Upper lobe of left lung (tissue), 6 donors: ENCODE measurements around the gene TSLP. TPM values are rescaled to one million over a fixed set of nuclear protein-coding genes. Genes with fewer than 3 reads are reported as not detected.

Experiments used
- ATAC-seq, 2 donors: fragments of 200-7000 bp; cut with Tn5 transposase; one replicate each; pipeline ENCODE4 v1.9.1; 2022; ENCODE audit warnings: mild to moderate bottlenecking in 2 of 2, moderate library complexity in 2 of 2; ENCODE audit not compliant: low FRiP score in 2 of 2
- DNase-seq, 2 donors: peaks; one replicate each; pipeline ENCODE4 v3.0.0-alpha.2; 2019 to 2020
- H3K27ac ChIP-seq, 4 donors: fragments of 200-600 bp; sonication (generic); one replicate each; pipeline ENCODE4 v1.5.1; 2016 to 2019
- H3K27me3 ChIP-seq, 4 donors: fragments of 200-600 bp; sonication (generic); one replicate each; pipeline ENCODE4 v1.5.1; 2017 to 2019
- H3K36me3 ChIP-seq, 4 donors: fragments of 200-600 bp; sonication (generic); one replicate each; pipeline ENCODE4 v1.5.1; 2016 to 2019
- H3K4me1 ChIP-seq, 4 donors: fragments of 200-600 bp; sonication (generic); one replicate each; pipeline ENCODE4 v1.5.1; 2018 to 2019
- H3K4me3 ChIP-seq, 4 donors: fragments of 200-600 bp; sonication (generic); one replicate each; pipeline ENCODE4 v1.5.1; 2017 to 2019; ENCODE audit warnings: mild to moderate bottlenecking in 2 of 4, moderate library complexity in 1 of 4
- H3K9me3 ChIP-seq, 4 donors: fragments of 200-600 bp; sonication (generic); one replicate each; pipeline ENCODE4 v1.5.1; 2018 to 2019
- EP300 ChIP-seq, 4 donors: sonication (generic); formaldehyde crosslinking; IDR thresholded peaks; one replicate each; pipeline ENCODE4 v1.5.1; 2017; ENCODE audit warnings: antibody characterized with exemption in 4 of 4, control low read depth in 2 of 4
- POLR2A ChIP-seq, 4 donors: fragments of 450-650 bp; IDR thresholded peaks; one replicate each; pipeline ENCODE4 v1.5.1; 2016 to 2017; ENCODE audit warnings: antibody characterized with exemption in 4 of 4, mild to moderate bottlenecking in 2 of 4
- POLR2AphosphoS5 ChIP-seq, 2 donors: sonication (generic); formaldehyde crosslinking; IDR thresholded peaks; one replicate each; pipeline ENCODE4 v1.5.1; 2017; ENCODE audit warnings: antibody characterized with exemption in 2 of 2
- WGBS, 2 donors: methylation state at CpG; one replicate each; pipeline ENCODE4 v1.1.5; 2017 to 2018; 5-methylcytosine and 5-hydroxymethylcytosine counted together
- total RNA-seq, 6 donors: library from RNA; depleted of rRNA in 4 of 6; stranded (reverse); fragments of >200 nt in 4 of 6; gene quantifications; one replicate each; pipeline versions ENCODE4 v1.1.0 to v1.2.1, GENCODE V29; 2016 to 2021
- TF ChIP-seq, protein P1 (sequence below), 6 experiments: fragments of 450-650 bp in 4 of 6; fragments of 200-600 bp in 2 of 6; sonication (generic) in 2 of 6; IDR thresholded peaks; one replicate each; pipeline ENCODE4 v1.5.1; 2016 to 2019; ENCODE audit warnings: antibody characterized with exemption in 6 of 6
- donor health status: DM: no; HTN: no; CAD: no; lungs with moderate emphysema.
- donor health status: DM: no; HTN: yes; CAD: no; lungs with severe emphysema.

TSLP gene
- total RNA-seq, 6 donors from 2014 or later, result 0.20 to 1.2 (median 0.38) TPM; not detected in 2

GRCh38 chr5:111060169-111060568 is 11.3 kb upstream of the TSLP start:
- H3K4me1 ChIP-seq, result no peaks in the 10 kb centered on the region
- ATAC-seq (no peak), DNase-seq (no peak)
- WGBS, 2 donors, result 95% methylated on average over 2 of the region's 2 CpGs
- H3K36me3 ChIP-seq, result no peaks in the 10 kb centered on the region
- H3K27ac ChIP-seq, result no peak overlapping the region
- no peaks in the 10 kb centered on the region for H3K9me3 ChIP-seq
- TF ChIP-seq EP300 (IDR thresholded peaks at IDR 0.05) (no peak), POLR2AphosphoS5 (IDR thresholded peaks at IDR 0.05) (no peak), POLR2A (IDR thresholded peaks at IDR 0.05) (no peak)
- TF ChIP-seq, protein P1, sequence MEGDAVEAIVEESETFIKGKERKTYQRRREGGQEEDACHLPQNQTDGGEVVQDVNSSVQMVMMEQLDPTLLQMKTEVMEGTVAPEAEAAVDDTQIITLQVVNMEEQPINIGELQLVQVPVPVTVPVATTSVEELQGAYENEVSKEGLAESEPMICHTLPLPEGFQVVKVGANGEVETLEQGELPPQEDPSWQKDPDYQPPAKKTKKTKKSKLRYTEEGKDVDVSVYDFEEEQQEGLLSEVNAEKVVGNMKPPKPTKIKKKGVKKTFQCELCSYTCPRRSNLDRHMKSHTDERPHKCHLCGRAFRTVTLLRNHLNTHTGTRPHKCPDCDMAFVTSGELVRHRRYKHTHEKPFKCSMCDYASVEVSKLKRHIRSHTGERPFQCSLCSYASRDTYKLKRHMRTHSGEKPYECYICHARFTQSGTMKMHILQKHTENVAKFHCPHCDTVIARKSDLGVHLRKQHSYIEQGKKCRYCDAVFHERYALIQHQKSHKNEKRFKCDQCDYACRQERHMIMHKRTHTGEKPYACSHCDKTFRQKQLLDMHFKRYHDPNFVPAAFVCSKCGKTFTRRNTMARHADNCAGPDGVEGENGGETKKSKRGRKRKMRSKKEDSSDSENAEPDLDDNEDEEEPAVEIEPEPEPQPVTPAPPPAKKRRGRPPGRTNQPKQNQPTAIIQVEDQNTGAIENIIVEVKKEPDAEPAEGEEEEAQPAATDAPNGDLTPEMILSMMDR (IDR thresholded peaks at IDR 0.05), result no peak
- no peak overlapping the region for H3K4me3 ChIP-seq
- no peaks in the 10 kb centered on the region for H3K27me3 ChIP-seq

DNA sequence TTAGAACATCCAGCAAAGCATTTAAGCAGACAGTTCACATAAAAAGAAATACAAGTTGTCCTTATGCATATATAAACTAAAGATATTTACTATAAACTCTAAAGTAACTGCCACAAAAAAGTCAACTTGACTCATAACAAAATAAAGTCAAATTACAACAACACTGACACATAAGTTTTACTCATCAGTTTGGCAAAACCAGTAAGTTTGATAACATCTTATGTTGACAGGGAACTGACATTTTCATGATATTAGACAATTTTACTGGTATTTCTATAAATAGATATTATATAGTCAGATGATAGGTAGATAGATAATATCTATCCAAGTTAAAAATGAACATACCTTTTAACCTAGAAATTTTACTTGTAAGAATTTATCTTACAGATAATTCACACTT is 9.9 kb upstream of the TSLP start:
- H3K4me1 ChIP-seq, result no peaks in the 10 kb centered on the region
- no peak for TF ChIP-seq POLR2A (IDR thresholded peaks at IDR 0.05)
- no peak for TF ChIP-seq POLR2AphosphoS5 (IDR thresholded peaks at IDR 0.05)
- TF ChIP-seq EP300 (IDR thresholded peaks at IDR 0.05), result no peak
- no peaks in the 10 kb centered on the region for H3K27me3 ChIP-seq
- H3K9me3 ChIP-seq, result no peaks in the 10 kb centered on the region
- no peak overlapping the region for H3K27ac ChIP-seq
- no peak overlapping the region for H3K4me3 ChIP-seq
- no peaks in the 10 kb centered on the region for H3K36me3 ChIP-seq
- ATAC-seq (no peak), DNase-seq (no peak)

- Histone ChIP-seq H3K27ac (no peak overlapping the region), H3K4me3 (no peak overlapping the region), H3K36me3 (no peaks in the 10 kb centered on the region), H3K27me3 (no peaks in the 10 kb centered on the region), H3K9me3 (no peaks in the 10 kb centered on the region), H3K4me1 (no peaks in the 10 kb centered on the region)
- 45 to 49% methylated on average over 3 of the region's 3 CpGs for WGBS, 2 donors
- DNase-seq, result no peak
- no peak for ATAC-seq
- no peak for TF ChIP-seq POLR2AphosphoS5 (IDR thresholded peaks at IDR 0.05)
- TF ChIP-seq, protein P1 (IDR thresholded peaks at IDR 0.05), result peak in 1 of 6 experiments; percentile 21
Observed at GRCh38 chr5:111063709-111064322, 7.7 kb upstream of the TSLP start.

- H3K4me3 ChIP-seq, result no peak overlapping the region
- ATAC-seq (no peak), DNase-seq (no peak)
- no peak overlapping the region for H3K27ac ChIP-seq
- no peaks in the 10 kb centered on the region for H3K9me3 ChIP-seq
- TF ChIP-seq POLR2AphosphoS5 (IDR thresholded peaks at IDR 0.05) (no peak), POLR2A (IDR thresholded peaks at IDR 0.05) (no peak), EP300 (IDR thresholded peaks at IDR 0.05) (no peak)
- TF ChIP-seq, protein P1 (IDR thresholded peaks at IDR 0.05), result no peak
- peaks cover 0 to under 1% (median 0%) of the 10 kb centered on the region in 4 donors for H3K27me3 ChIP-seq
- H3K36me3 ChIP-seq, result no peaks in the 10 kb centered on the region
- WGBS, 2 donors, result 60 to 75% methylated on average over 2 of the region's 2 CpGs
- peaks cover 0 to 14% (median 1%) of the 10 kb centered on the region in 4 donors for H3K4me1 ChIP-seq
Observed at GRCh38 chr5:111066261-111066938, 5.1 kb upstream of the TSLP start.

- Histone ChIP-seq H3K27ac (no peak overlapping the region), H3K4me1 (peaks cover 0 to 18% (median 5%) of the 10 kb centered on the region in 4 donors), H3K27me3 (peaks cover 0 to 3% (median 0%) of the 10 kb centered on the region in 4 donors), H3K9me3 (no peaks in the 10 kb centered on the region), H3K4me3 (no peak overlapping the region), H3K36me3 (no peaks in the 10 kb centered on the region)
- TF ChIP-seq POLR2AphosphoS5 (IDR thresholded peaks at IDR 0.05) (no peak), POLR2A (IDR thresholded peaks at IDR 0.05) (no peak), EP300 (IDR thresholded peaks at IDR 0.05) (no peak)
- TF ChIP-seq, protein P1 (IDR thresholded peaks at IDR 0.05), result no peak
- DNase-seq (no peak), ATAC-seq (no peak)
- WGBS, 2 donors, result 22 to 68% methylated on average over 2 of the region's 2 CpGs
Observed at GRCh38 chr5:111068213-111068612, 3.3 kb upstream of the TSLP start.
